Measurements from ENCODE around the gene CDH13.

Gene CDH13

DNA sequence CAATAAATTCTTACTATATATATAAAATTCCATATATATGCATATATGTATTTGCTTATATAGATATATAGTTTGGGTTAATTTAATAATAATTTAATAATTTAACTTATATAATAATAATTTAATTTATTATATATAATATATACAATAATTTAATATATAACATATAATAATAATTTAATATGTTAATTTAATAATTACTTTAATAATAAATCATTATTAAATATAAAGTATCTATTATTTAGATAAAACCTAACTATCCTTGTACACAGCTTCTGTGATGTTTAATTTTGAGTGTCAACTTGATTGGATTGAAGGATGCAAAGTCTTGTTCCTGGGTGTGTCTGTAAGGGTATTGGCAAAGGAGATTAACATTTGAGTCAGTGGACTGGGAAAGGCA, 40.6 kb upstream of the CDH13 start:
- TF ChIP-seq SIN3A (IDR thresholded peaks at IDR 0.05; ENCODE audit: borderline replicate concordance, insufficient read depth, low read length) = no peak

DNA sequence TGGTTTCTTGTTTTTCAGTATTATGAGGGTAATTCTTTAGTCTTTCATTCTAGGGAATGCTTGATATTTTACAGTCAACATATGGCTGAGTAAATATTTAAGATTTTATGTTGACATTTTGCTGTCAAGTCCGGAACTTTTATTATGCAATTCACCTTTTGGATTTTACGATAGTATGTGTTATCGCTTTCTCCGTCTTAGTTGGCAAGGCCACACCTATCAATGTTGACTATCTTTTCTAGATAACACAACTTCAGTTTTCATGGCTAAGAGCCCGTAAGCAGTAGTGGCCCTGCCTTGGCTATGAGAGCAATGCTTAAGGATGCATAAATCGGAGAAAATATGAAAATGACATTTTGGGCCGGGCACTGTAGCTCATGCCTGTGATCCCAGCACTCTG, 39.5 kb upstream of the CDH13 start:
- TF ChIP-seq TAF1 (IDR thresholded peaks at IDR 0.05; ENCODE audit: borderline replicate concordance, insufficient read depth, low read length) = no peak
- TF ChIP-seq FOXP2 (optimal IDR thresholded peaks at IDR 0.05; ENCODE audit: borderline replicate concordance, extremely low read depth, extremely low read length, insufficient read depth) = no peak
- TF ChIP-seq POLR2AphosphoS5 (IDR thresholded peaks at IDR 0.05; ENCODE audit: low read depth, low read length) = no peak

- TF ChIP-seq FOXP2 (optimal IDR thresholded peaks at IDR 0.05; ENCODE audit: borderline replicate concordance, extremely low read depth, extremely low read length, insufficient read depth) = no peak
- TF ChIP-seq SIN3A (IDR thresholded peaks at IDR 0.05; ENCODE audit: borderline replicate concordance, insufficient read depth, low read length) = no peak
- TF ChIP-seq TAF1 (IDR thresholded peaks at IDR 0.05; ENCODE audit: borderline replicate concordance, insufficient read depth, low read length) = no peak
- no peak for TF ChIP-seq POLR2AphosphoS5 (IDR thresholded peaks at IDR 0.05; ENCODE audit: low read depth, low read length)
These were observed 37.4 kb upstream of the CDH13 start for GRCh38 chr16:82589407-82589806.

DNA sequence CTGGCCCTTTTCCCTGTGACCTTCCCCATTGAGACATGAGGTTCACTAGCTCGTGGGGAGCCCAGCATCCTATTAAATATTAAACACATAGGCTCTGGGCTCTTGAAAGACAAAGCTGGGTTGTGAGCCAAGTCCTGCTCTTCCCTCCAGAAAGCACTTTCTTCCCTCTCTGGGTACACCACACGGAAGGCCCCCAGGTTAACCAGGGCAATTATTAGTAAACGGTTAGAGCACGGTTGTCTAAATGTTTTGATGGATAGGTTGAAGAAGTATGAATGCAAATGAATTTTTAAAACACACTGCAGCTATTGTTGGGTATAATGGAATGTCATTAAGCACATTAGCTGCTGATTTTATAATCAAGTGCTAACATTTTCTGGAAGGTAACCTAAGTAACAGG, 32.7 kb upstream of the CDH13 start:
- TF ChIP-seq, protein P1, sequence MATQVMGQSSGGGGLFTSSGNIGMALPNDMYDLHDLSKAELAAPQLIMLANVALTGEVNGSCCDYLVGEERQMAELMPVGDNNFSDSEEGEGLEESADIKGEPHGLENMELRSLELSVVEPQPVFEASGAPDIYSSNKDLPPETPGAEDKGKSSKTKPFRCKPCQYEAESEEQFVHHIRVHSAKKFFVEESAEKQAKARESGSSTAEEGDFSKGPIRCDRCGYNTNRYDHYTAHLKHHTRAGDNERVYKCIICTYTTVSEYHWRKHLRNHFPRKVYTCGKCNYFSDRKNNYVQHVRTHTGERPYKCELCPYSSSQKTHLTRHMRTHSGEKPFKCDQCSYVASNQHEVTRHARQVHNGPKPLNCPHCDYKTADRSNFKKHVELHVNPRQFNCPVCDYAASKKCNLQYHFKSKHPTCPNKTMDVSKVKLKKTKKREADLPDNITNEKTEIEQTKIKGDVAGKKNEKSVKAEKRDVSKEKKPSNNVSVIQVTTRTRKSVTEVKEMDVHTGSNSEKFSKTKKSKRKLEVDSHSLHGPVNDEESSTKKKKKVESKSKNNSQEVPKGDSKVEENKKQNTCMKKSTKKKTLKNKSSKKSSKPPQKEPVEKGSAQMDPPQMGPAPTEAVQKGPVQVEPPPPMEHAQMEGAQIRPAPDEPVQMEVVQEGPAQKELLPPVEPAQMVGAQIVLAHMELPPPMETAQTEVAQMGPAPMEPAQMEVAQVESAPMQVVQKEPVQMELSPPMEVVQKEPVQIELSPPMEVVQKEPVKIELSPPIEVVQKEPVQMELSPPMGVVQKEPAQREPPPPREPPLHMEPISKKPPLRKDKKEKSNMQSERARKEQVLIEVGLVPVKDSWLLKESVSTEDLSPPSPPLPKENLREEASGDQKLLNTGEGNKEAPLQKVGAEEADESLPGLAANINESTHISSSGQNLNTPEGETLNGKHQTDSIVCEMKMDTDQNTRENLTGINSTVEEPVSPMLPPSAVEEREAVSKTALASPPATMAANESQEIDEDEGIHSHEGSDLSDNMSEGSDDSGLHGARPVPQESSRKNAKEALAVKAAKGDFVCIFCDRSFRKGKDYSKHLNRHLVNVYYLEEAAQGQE (IDR thresholded peaks at IDR 0.05; ENCODE audit: insufficient read depth in 1 of 2, low read depth in 2 of 2, low read length in 2 of 2) = no peak
- no peak for TF ChIP-seq POLR2AphosphoS5 (IDR thresholded peaks at IDR 0.05; ENCODE audit: low read depth, low read length)
- no peak for TF ChIP-seq TAF1 (IDR thresholded peaks at IDR 0.05; ENCODE audit: borderline replicate concordance, insufficient read depth, low read length)
- no peak for TF ChIP-seq FOXP2 (optimal IDR thresholded peaks at IDR 0.05; ENCODE audit: borderline replicate concordance, extremely low read depth, extremely low read length, insufficient read depth)
- TF ChIP-seq SIN3A (IDR thresholded peaks at IDR 0.05; ENCODE audit: borderline replicate concordance, insufficient read depth, low read length) = no peak

- TF ChIP-seq POLR2AphosphoS5 (IDR thresholded peaks at IDR 0.05; ENCODE audit: low read depth, low read length) (no peak), SIN3A (IDR thresholded peaks at IDR 0.05; ENCODE audit: borderline replicate concordance, insufficient read depth, low read length) (no peak), FOXP2 (optimal IDR thresholded peaks at IDR 0.05; ENCODE audit: borderline replicate concordance, extremely low read depth, extremely low read length, insufficient read depth) (no peak), TAF1 (IDR thresholded peaks at IDR 0.05; ENCODE audit: borderline replicate concordance, insufficient read depth, low read length) (no peak)
- TF ChIP-seq, protein P1 (IDR thresholded peaks at IDR 0.05; ENCODE audit: insufficient read depth in 1 of 2, low read depth in 2 of 2, low read length in 2 of 2) = no peak
These were observed 28.0 kb upstream of the CDH13 start for GRCh38 chr16:82598771-82599170.

DNA sequence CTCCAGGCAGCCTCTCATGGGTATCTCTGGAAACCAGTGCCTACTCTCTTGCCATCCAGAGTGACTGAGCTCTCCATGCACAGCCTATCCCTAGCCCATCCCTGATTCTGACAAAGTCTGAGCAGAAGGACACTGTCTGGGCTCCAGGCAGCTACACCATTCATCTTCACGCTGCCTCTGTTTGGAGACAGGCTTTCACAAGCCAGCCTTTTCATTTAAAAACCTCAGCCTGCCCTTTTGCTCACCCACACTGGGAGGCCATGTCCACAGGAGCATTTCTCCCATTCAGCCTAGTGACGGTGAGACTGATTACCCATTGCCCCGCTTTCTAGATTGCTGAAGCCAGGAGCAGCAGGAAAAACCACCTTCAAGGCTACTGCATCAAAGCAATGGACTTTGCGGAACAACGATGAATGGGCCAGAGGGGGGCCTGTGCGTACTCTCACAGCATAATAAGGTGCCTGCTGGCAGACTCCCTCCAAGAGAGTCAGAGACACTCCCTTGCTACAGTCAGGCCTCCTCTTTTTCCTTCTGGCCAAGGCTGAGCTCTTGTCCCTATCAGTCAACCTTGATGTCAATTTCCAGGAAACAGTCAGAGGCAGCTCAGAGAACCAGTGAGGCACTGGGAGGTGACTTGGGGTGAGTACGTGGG, 24.7 kb upstream of the CDH13 start:
- TF ChIP-seq, protein P1 (IDR thresholded peaks at IDR 0.05; ENCODE audit: insufficient read depth in 1 of 2, low read depth in 2 of 2, low read length in 2 of 2) = no peak
- TF ChIP-seq FOXP2 (optimal IDR thresholded peaks at IDR 0.05; ENCODE audit: borderline replicate concordance, extremely low read depth, extremely low read length, insufficient read depth) = no peak
- no peak for TF ChIP-seq SIN3A (IDR thresholded peaks at IDR 0.05; ENCODE audit: borderline replicate concordance, insufficient read depth, low read length)
- TF ChIP-seq TAF1 (IDR thresholded peaks at IDR 0.05; ENCODE audit: borderline replicate concordance, insufficient read depth, low read length) = no peak
- TF ChIP-seq POLR2AphosphoS5 (IDR thresholded peaks at IDR 0.05; ENCODE audit: low read depth, low read length) = no peak
